BJ (cell line): ENCODE results near the gene NUCB2. TPM values are rescaled to one million over a fixed set of nuclear protein-coding genes. Genes with fewer than 3 reads are reported as not detected.
A peak's percentile ranks its signal among the peaks of the same experiment; 100 is the strongest.

Experiments used
- CTCF ChIA-PET: fragments of 350-600 bp; formaldehyde crosslinking; extraction: SDS; loops from one replicate; lab custom pipeline; 2021; ENCODE audit warnings: antibody characterized with exemption, inconsistent platforms; lab: Yijun Ruan, JAX
- POLR2A ChIA-PET: fragments of 300-600 bp; sonication (Branson Sonifier 250); formaldehyde crosslinking; extraction: SDS; loops from one replicate; lab custom pipeline; 2021; ENCODE audit warnings: antibody characterized with exemption; lab: Charles Lee
- DNase-seq: peaks from one replicate; pipeline ENCODE4 v3.0.0-alpha.2; 2011; ENCODE audit warnings: low read depth
- H3K27me3 ChIP-seq: 2 replicates; pipeline ENCODE4 v1.6.0; 2011; ENCODE audit warnings: low read length; ENCODE audit not compliant: control insufficient read depth, insufficient read depth
- H3K36me3 ChIP-seq: 2 replicates; pipeline ENCODE4 v1.5.1; 2011; ENCODE audit warnings: low read length; ENCODE audit not compliant: control insufficient read depth, insufficient read depth
- H3K4me3 ChIP-seq: 2 replicates; pipeline ENCODE4 v1.5.1; 2011; ENCODE audit warnings: low read depth, mild to moderate bottlenecking, control low read depth, low read length
- polyA plus RNA-seq: library from polyadenylated mRNA; depleted of rRNA; stranded (reverse); fragments of >200 nt; gene quantifications from 2 replicates; pipeline ENCODE4 v1.2.3, GENCODE V29; 2011
- TF ChIP-seq, protein P1 (sequence below): IDR thresholded peaks from 2 replicates; pipeline ENCODE4 v1.5.1; 2011; ENCODE audit warnings: low read depth, mild to moderate bottlenecking, control low read depth, inconsistent platforms, low read length, moderate library complexity; ENCODE audit not compliant: insufficient read depth

NUCB2 gene
- polyA plus RNA-seq, 1 experiment = 119 TPM

DNA sequence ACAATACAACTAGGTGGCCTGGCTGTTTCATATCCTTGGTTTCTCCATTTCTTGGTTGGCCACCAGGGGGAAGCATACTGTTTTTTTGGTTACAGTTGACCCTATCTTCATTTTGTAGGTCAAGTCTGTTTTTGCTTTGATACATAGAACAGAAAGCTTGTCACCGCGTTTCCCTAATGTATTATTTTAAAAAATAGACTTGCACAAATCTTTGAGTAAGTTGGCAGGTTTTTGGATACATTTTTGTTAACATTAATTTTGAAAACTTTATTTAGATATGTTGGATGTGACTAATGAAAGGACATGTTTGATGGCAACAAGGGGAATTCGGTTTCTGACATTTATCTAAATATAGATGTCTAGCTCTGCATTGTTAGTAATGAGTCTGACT lies 78.1 kb downstream of the NUCB2 start:
- DNase-seq = peak; percentile 19
- TF ChIP-seq, protein P1, sequence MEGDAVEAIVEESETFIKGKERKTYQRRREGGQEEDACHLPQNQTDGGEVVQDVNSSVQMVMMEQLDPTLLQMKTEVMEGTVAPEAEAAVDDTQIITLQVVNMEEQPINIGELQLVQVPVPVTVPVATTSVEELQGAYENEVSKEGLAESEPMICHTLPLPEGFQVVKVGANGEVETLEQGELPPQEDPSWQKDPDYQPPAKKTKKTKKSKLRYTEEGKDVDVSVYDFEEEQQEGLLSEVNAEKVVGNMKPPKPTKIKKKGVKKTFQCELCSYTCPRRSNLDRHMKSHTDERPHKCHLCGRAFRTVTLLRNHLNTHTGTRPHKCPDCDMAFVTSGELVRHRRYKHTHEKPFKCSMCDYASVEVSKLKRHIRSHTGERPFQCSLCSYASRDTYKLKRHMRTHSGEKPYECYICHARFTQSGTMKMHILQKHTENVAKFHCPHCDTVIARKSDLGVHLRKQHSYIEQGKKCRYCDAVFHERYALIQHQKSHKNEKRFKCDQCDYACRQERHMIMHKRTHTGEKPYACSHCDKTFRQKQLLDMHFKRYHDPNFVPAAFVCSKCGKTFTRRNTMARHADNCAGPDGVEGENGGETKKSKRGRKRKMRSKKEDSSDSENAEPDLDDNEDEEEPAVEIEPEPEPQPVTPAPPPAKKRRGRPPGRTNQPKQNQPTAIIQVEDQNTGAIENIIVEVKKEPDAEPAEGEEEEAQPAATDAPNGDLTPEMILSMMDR = peak; percentile 67
- Histone ChIP-seq H3K4me3 (no peak overlapping the region), H3K36me3 (no peaks in the 10 kb centered on the region), H3K27me3 (no peaks in the 10 kb centered on the region)
- ChIA-PET CTCF (interaction anchor here (0.6 to 3.5 kb wide), 13 partner anchors 10 to 163 kb away, joined by 3 to 42 read pairs (median 8); partner anchors contain the start of gene KCNJ11), POLR2A (interaction anchor here (0.6 kb wide), 1 partner anchor 175 kb away, joined by 5 read pairs; no protein-coding TSS in a partner anchor)

- ChIA-PET CTCF (interaction anchor here (0.6 to 5.1 kb wide), 8 partner anchors 8 to 137 kb away, joined by 3 to 43 read pairs (median 3); no protein-coding TSS in a partner anchor), POLR2A (no interaction called here)
- no peak for DNase-seq
- no peaks in the 10 kb centered on the region for H3K27me3 ChIP-seq
- TF ChIP-seq, protein P1 = no peak
- H3K4me3 ChIP-seq = no peak overlapping the region
- H3K36me3 ChIP-seq = peaks cover 6% of the 10 kb centered on the region
Observed at GRCh38 chr11:17366495-17366894, 90.0 kb downstream of the NUCB2 start.

DNA sequence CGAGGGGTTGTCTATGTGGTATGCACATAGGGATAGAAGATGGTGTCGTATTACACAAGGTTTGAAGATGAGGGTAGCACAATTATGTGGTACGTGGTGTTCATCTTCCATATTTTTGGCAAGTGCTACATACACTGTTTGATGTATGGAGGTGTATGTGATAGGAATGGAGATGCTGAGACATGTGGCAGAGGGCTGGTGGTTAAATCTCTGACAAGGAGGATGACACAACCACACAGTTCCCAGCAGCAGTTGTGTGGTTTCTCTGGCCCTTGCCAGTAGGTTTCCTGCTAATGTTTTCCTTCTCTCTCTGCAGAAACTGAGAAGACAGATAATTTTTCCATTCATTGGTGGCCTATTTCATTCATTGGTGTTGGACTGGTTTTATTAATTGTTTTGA lies 92.0 kb downstream of the NUCB2 start:
- Histone ChIP-seq H3K36me3 (peaks cover 12% of the 10 kb centered on the region), H3K27me3 (no peaks in the 10 kb centered on the region), H3K4me3 (no peak overlapping the region)
- POLR2A ChIA-PET = no interaction called here
- CTCF ChIA-PET = interaction anchor here (3.0 kb wide), 1 partner anchor 15 kb away, joined by 16 read pairs; no protein-coding TSS in a partner anchor
- TF ChIP-seq, protein P1 = no peak
- no peak for DNase-seq

DNA sequence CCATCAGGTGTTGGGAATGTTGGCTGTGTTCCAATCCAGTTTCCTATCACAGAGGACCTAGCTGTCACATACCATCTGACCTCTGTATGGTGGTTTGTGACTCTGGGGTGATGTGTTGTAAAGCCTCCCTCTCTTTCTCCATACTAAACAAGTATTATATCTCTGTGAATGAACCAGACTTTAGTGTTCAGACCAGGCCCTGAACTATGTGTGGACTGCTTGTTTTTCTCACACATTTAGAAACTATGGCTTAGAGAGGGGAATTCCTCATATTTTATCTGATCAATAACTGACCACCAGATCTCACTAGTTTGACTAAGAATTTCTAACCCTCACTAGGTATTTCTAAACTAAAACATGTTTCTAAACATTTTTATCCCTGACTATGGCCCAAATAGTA lies 92.6 kb downstream of the NUCB2 start:
- DNase-seq = no peak
- ChIA-PET POLR2A (no interaction called here), CTCF (interaction anchor here (1.0 to 3.0 kb wide), 2 partner anchors 14 to 15 kb away, joined by 6 to 16 read pairs; no protein-coding TSS in a partner anchor)
- TF ChIP-seq, protein P1 = no peak
- no peaks in the 10 kb centered on the region for H3K27me3 ChIP-seq
- peaks cover 12% of the 10 kb centered on the region for H3K36me3 ChIP-seq
- no peak overlapping the region for H3K4me3 ChIP-seq

DNA sequence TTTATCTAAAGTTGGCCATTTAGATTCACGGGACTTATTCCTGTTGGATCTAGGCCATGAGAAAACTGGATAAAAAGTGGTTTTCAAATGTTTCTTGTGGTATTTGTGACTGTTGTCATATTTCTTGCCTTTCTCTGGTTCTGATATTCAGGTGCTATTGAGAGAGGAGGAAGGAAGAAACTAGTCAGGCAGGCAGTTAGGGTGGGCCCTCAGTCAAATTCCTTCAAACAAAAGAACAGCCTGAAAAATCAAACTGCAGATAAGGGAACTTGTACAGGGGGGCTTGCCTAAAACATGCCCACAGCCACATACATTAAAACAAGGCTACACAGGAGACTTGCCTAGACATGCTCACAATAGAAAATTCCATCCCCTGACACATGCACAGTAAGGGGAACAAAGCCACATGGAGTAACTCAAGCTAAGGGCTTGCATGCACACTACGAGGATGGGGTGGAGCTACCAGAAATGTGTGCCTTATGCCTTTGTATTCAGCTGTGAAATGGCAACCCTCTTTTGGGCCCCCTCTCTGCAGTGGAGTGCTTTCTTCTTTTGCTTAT lies 93.2 kb downstream of the NUCB2 start:
- Histone ChIP-seq H3K27me3 (no peaks in the 10 kb centered on the region), H3K4me3 (no peak overlapping the region), H3K36me3 (peaks cover 12% of the 10 kb centered on the region)
- DNase-seq = no peak
- ChIA-PET CTCF (interaction anchor here (1.0 to 3.0 kb wide), 3 partner anchors 10 to 16 kb away, joined by 4 to 16 read pairs (median 6); no protein-coding TSS in a partner anchor), POLR2A (no interaction called here)
- TF ChIP-seq, protein P1 = no peak
